ENCODE data around the gene ASAP3.

ASAP3 gene

GRCh38 chr1:23517581-23517980 is 33.6 kb upstream of the ASAP3 start:
- peaks cover 9% of the 10 kb centered on the region for H3F3A ChIP-seq (ENCODE audit: control insufficient read depth, insufficient read depth)
- H3K36me3 ChIP-seq (ENCODE audit: control insufficient read depth, low read length), result peaks cover 95% of the 10 kb centered on the region

GRCh38 chr1:23515905-23516304 is 31.9 kb upstream of the ASAP3 start:
- H3K27ac ChIP-seq (ENCODE audit: low read depth, low read length), result no peak overlapping the region
- H3K36me3 ChIP-seq (ENCODE audit: control insufficient read depth, low read length), result peaks cover 95% of the 10 kb centered on the region
- peaks cover 56% of the 10 kb centered on the region for H3K79me2 ChIP-seq (ENCODE audit: control insufficient read depth, low read length)
- no peaks in the 10 kb centered on the region for H3K9me2 ChIP-seq (replicated peaks; ENCODE audit: control insufficient read depth, low read length)
- H3F3A ChIP-seq (ENCODE audit: control insufficient read depth, insufficient read depth), result peaks cover 21% of the 10 kb centered on the region
- H3K4me3 ChIP-seq (ENCODE audit: low read length), result no peak overlapping the region
- peaks cover 13% of the 10 kb centered on the region; the same call in 1 of the 2 replicates for H4K20me1 ChIP-seq (ENCODE audit: control insufficient read depth, insufficient read depth, low read depth, low read length)
- H3K4me2 ChIP-seq (ENCODE audit: low read length), result no peak overlapping the region
- H3K4me1 ChIP-seq (ENCODE audit: control insufficient read depth, low read length), result no peaks in the 10 kb centered on the region
- TF ChIP-seq EZH2phosphoT487 (IDR thresholded peaks at IDR 0.05; ENCODE audit: borderline replicate concordance, low read length) (no peak), CTCF (IDR thresholded peaks at IDR 0.05; ENCODE audit: low read depth, low read length, poor library complexity, severe bottlenecking) (no peak)
- no peaks in the 10 kb centered on the region for H3K27me3 ChIP-seq (ENCODE audit: control insufficient read depth, low read length)
- H3K9me3 ChIP-seq (ENCODE audit: control insufficient read depth, insufficient read depth, low read length), result no peaks in the 10 kb centered on the region

More at GRCh38 chr1:23517581-23517980, 33.6 kb upstream of the ASAP3 start:
- peaks cover 28% of the 10 kb centered on the region; the same call in 1 of the 2 replicates for H4K20me1 ChIP-seq (ENCODE audit: control insufficient read depth, insufficient read depth, low read depth, low read length)
- H3K4me2 ChIP-seq (ENCODE audit: low read length), result no peak overlapping the region
- H3K4me1 ChIP-seq (ENCODE audit: control insufficient read depth, low read length), result no peaks in the 10 kb centered on the region
- H3K27me3 ChIP-seq (ENCODE audit: control insufficient read depth, low read length), result no peaks in the 10 kb centered on the region
- no peaks in the 10 kb centered on the region for H3K9me2 ChIP-seq (replicated peaks; ENCODE audit: control insufficient read depth, low read length)
- no peaks in the 10 kb centered on the region for H3K9me3 ChIP-seq (ENCODE audit: control insufficient read depth, insufficient read depth, low read length)
- peaks cover 69% of the 10 kb centered on the region for H3K79me2 ChIP-seq (ENCODE audit: control insufficient read depth, low read length)
- H3K27ac ChIP-seq (ENCODE audit: low read depth, low read length), result no peak overlapping the region
- no peak overlapping the region for H3K4me3 ChIP-seq (ENCODE audit: low read length)
- TF ChIP-seq CTCF (IDR thresholded peaks at IDR 0.05; ENCODE audit: low read depth, low read length, poor library complexity, severe bottlenecking) (no peak), EZH2phosphoT487 (IDR thresholded peaks at IDR 0.05; ENCODE audit: borderline replicate concordance, low read length) (no peak)

- no peaks in the 10 kb centered on the region for H3K9me3 ChIP-seq (ENCODE audit: control insufficient read depth, insufficient read depth, low read length)
- no peak overlapping the region for H3K4me2 ChIP-seq (ENCODE audit: low read length)
- TF ChIP-seq CTCF (IDR thresholded peaks at IDR 0.05; ENCODE audit: low read depth, low read length, poor library complexity, severe bottlenecking), result no peak
- TF ChIP-seq EZH2phosphoT487 (IDR thresholded peaks at IDR 0.05; ENCODE audit: borderline replicate concordance, low read length), result no peak
- no peak overlapping the region for H3K27ac ChIP-seq (ENCODE audit: low read depth, low read length)
- no peaks in the 10 kb centered on the region for H3K27me3 ChIP-seq (ENCODE audit: control insufficient read depth, low read length)
- H3F3A ChIP-seq (ENCODE audit: control insufficient read depth, insufficient read depth), result peaks cover 28% of the 10 kb centered on the region
- no peak overlapping the region for H3K4me3 ChIP-seq (ENCODE audit: low read length)
- H4K20me1 ChIP-seq (ENCODE audit: control insufficient read depth, insufficient read depth, low read depth, low read length), result peaks cover 12% of the 10 kb centered on the region; the same call in 1 of the 2 replicates
- H3K36me3 ChIP-seq (ENCODE audit: control insufficient read depth, low read length), result peaks cover 95% of the 10 kb centered on the region
- no peaks in the 10 kb centered on the region for H3K4me1 ChIP-seq (ENCODE audit: control insufficient read depth, low read length)
- peaks cover 47% of the 10 kb centered on the region for H3K79me2 ChIP-seq (ENCODE audit: control insufficient read depth, low read length)
- H3K9me2 ChIP-seq (replicated peaks; ENCODE audit: control insufficient read depth, low read length), result no peaks in the 10 kb centered on the region
Measured at GRCh38 chr1:23514111-23514679, 30.2 kb upstream of the ASAP3 start.
